HG03565 (cell line): ENCODE measurements around the gene PDE4D.

ENCODE experiments used
- ATAC-seq: cut with Tn5 transposase; IDR thresholded peaks from one replicate; pipeline ENCODE4 v1.9.1; 2021; ENCODE audit warnings: mild to moderate bottlenecking, moderate library complexity; ENCODE audit not compliant: unreplicated experiment

PDE4D gene

GRCh38 chr5:59246882-59247281, 646.6 kb downstream of the PDE4D start:
- ATAC-seq, result no peak

- ATAC-seq, result no peak
These were observed 647.2 kb downstream of the PDE4D start for GRCh38 chr5:59246145-59246869.

- ATAC-seq, result no peak
These were observed 648.3 kb downstream of the PDE4D start for GRCh38 chr5:59245198-59245597.

- no peak for ATAC-seq
These were observed 652.0 kb downstream of the PDE4D start for GRCh38 chr5:59241552-59241951.

- ATAC-seq, result no peak
These were observed 652.4 kb downstream of the PDE4D start for GRCh38 chr5:59241119-59241518.

GRCh38 chr5:59238126-59238902, 655.2 kb downstream of the PDE4D start:
- ATAC-seq, result peak; percentile 96

- ATAC-seq, result no peak
These were observed 656.5 kb downstream of the PDE4D start for GRCh38 chr5:59236986-59237385.

GRCh38 chr5:59236448-59236847, 657.1 kb downstream of the PDE4D start:
- no peak for ATAC-seq

- ATAC-seq, result no peak
These were observed 659.3 kb downstream of the PDE4D start for GRCh38 chr5:59234236-59234635.

GRCh38 chr5:59231221-59231931, 662.1 kb downstream of the PDE4D start:
- ATAC-seq, result no peak

- no peak for ATAC-seq
These were observed 670.6 kb downstream of the PDE4D start for GRCh38 chr5:59222687-59223511.

- ATAC-seq, result no peak
These were observed 671.8 kb downstream of the PDE4D start for GRCh38 chr5:59221769-59222168.

GRCh38 chr5:59218424-59219045, 675.0 kb downstream of the PDE4D start:
- ATAC-seq, result no peak

GRCh38 chr5:59216841-59217240, 676.7 kb downstream of the PDE4D start:
- no peak for ATAC-seq

GRCh38 chr5:59212596-59212995, 680.9 kb downstream of the PDE4D start:
- no peak for ATAC-seq

GRCh38 chr5:59209758-59210359, 683.7 kb downstream of the PDE4D start:
- ATAC-seq, result no peak

- ATAC-seq, result no peak
These were observed 685.1 kb downstream of the PDE4D start for GRCh38 chr5:59208474-59208873.

GRCh38 chr5:59207401-59207800, 686.1 kb downstream of the PDE4D start:
- no peak for ATAC-seq

- ATAC-seq, result no peak
These were observed 687.4 kb downstream of the PDE4D start for GRCh38 chr5:59206132-59206581.
